Activated naive CD4-positive, alpha-beta T cell treated with anti-CD3 and anti-CD28 coated beads, Interleukin-2, amount 50 U/mL, for 24 hours (primary cell): ENCODE data around the gene SNRPN.
"Not testable (repeated sequence)": the region's sequence is repeated elsewhere in the genome, so short reads cannot be mapped to it uniquely, and the experiment has no call there.

Experiments
- H3K27ac Mint-ChIP-seq: one replicate; pipeline ENCODE4 v1.8.0; 2021; ENCODE audit warnings: mild to moderate bottlenecking, mixed read lengths
- H3K27me3 Mint-ChIP-seq: one replicate; pipeline ENCODE4 v1.8.0; 2021; ENCODE audit warnings: mixed read lengths
- H3K36me3 Mint-ChIP-seq: one replicate; pipeline ENCODE4 v1.8.0; 2021; ENCODE audit warnings: mixed read lengths
- H3K4me1 Mint-ChIP-seq: one replicate; pipeline ENCODE4 v1.8.0; 2021; ENCODE audit warnings: mixed read lengths
- H3K4me3 Mint-ChIP-seq: one replicate; pipeline ENCODE4 v1.8.0; 2021; ENCODE audit warnings: mild to moderate bottlenecking, mixed read lengths
- H3K9me3 Mint-ChIP-seq: one replicate; pipeline ENCODE4 v1.8.0; 2021; ENCODE audit warnings: mixed read lengths

The SNRPN gene

GRCh38 chr15:24955531-24955921, 739 bp downstream of the SNRPN start:
- H3K27me3 Mint-ChIP-seq, result no peaks in the 10 kb centered on the region
- peak overlapping the region; percentile 94 for H3K4me3 Mint-ChIP-seq
- H3K36me3 Mint-ChIP-seq, result peaks cover 10% of the 10 kb centered on the region
- H3K27ac Mint-ChIP-seq, result peak overlapping the region; percentile 95
- no peaks in the 10 kb centered on the region for H3K9me3 Mint-ChIP-seq
- peaks cover 12% of the 10 kb centered on the region for H3K4me1 Mint-ChIP-seq

DNA sequence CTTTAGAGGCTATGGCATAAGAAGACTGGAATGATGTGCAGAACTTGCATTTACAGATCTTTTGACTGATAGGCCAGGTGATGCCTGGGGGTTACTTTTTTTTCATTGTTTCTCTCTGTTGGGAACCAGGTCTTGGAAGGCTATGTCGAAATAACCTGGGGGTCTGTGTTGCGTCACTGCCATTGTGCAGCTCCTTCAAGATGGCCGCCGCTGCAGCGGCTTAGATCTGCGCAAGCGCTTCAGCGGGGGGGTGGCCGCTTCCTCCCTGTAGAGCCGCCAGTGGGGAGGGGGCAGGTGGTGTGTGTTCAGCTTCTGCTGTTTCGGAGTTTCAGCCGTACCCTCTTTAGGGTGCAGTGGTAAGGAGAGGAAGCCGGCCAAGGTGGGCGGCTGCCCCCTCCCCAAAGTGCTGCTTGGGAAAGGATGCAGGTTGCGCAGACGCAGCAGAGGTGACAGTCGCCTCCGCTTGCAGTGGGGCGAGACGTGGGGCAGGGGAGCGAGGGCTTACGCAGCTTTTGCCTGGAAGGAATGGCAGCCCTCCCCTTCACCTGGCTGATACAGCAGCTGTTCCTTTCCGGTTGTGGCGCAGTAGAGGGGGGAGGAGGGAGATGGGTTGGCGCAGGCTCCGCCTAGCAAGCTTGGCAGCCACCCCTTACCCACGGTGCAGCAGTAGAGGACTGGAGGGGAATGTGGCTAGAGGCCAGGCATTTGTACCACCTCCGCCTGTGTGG, 1.5 kb downstream of the SNRPN start:
- Mint-ChIP-seq H3K4me1 (peaks cover 12% of the 10 kb centered on the region), H3K9me3 (no peaks in the 10 kb centered on the region), H3K27me3 (no peaks in the 10 kb centered on the region)

DNA sequence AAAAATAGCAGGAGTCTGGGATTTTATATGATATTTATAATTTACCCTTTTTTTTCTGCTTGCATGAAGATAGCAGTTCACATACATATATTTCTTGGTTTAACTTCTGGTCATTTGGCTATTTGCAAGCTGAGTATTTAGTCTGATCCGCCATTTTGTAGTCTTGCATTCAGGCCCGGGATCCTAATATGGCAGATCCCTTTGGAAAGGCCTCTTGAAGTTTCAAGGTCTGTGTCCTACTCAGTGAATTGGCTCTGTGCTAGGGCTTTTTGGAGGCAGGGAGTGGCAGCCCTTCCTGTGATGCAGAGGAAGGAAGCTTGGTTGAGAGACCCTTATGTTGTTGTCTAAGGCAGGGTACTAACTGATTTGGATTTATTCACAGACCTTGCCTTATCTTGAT, 2.9 kb downstream of the SNRPN start:
- H3K27me3 Mint-ChIP-seq, result no peaks in the 10 kb centered on the region
- H3K4me3 Mint-ChIP-seq, result peak overlapping the region; percentile 30
- no peaks in the 10 kb centered on the region for H3K9me3 Mint-ChIP-seq
- peaks cover 12% of the 10 kb centered on the region for H3K4me1 Mint-ChIP-seq
- peaks cover 14% of the 10 kb centered on the region for H3K36me3 Mint-ChIP-seq
- H3K27ac Mint-ChIP-seq, result peak overlapping the region; percentile 84

More for the DNA sequence above, 1.5 kb downstream of the SNRPN start:
- Mint-ChIP-seq H3K4me3 (peak overlapping the region; percentile 94), H3K36me3 (peaks cover 12% of the 10 kb centered on the region), H3K27ac (peak overlapping the region; percentile 95)

GRCh38 chr15:24961967-24962366, 7.2 kb downstream of the SNRPN start:
- no peak overlapping the region for H3K27ac Mint-ChIP-seq
- no peaks in the 10 kb centered on the region for H3K27me3 Mint-ChIP-seq
- no peak overlapping the region for H3K4me3 Mint-ChIP-seq
- H3K4me1 Mint-ChIP-seq, result peaks cover 10% of the 10 kb centered on the region
- peaks cover 6% of the 10 kb centered on the region for H3K9me3 Mint-ChIP-seq
- H3K36me3 Mint-ChIP-seq, result peaks cover 45% of the 10 kb centered on the region

- H3K27ac Mint-ChIP-seq, result no peak overlapping the region
- H3K27me3 Mint-ChIP-seq, result no peaks in the 10 kb centered on the region
- peaks cover 6% of the 10 kb centered on the region for H3K9me3 Mint-ChIP-seq
- H3K4me1 Mint-ChIP-seq, result peaks cover 2% of the 10 kb centered on the region
- H3K4me3 Mint-ChIP-seq, result no peak overlapping the region
- peaks cover 50% of the 10 kb centered on the region for H3K36me3 Mint-ChIP-seq
Observed at GRCh38 chr15:24962880-24963279, 8.1 kb downstream of the SNRPN start.

GRCh38 chr15:24966364-24967103, 11.7 kb downstream of the SNRPN start:
- Mint-ChIP-seq H3K27ac (no peak overlapping the region), H3K9me3 (peaks cover 6% of the 10 kb centered on the region), H3K4me3 (no peak overlapping the region), H3K4me1 (no peaks in the 10 kb centered on the region), H3K36me3 (peaks cover 56% of the 10 kb centered on the region), H3K27me3 (no peaks in the 10 kb centered on the region)

- H3K36me3 Mint-ChIP-seq, result peaks cover 57% of the 10 kb centered on the region
- H3K4me1 Mint-ChIP-seq, result no peaks in the 10 kb centered on the region
- peaks cover 18% of the 10 kb centered on the region for H3K9me3 Mint-ChIP-seq
- H3K27me3 Mint-ChIP-seq, result no peaks in the 10 kb centered on the region
- no peak overlapping the region for H3K27ac Mint-ChIP-seq
- no peak overlapping the region for H3K4me3 Mint-ChIP-seq
Observed at GRCh38 chr15:24971052-24971451, 16.3 kb downstream of the SNRPN start.

DNA sequence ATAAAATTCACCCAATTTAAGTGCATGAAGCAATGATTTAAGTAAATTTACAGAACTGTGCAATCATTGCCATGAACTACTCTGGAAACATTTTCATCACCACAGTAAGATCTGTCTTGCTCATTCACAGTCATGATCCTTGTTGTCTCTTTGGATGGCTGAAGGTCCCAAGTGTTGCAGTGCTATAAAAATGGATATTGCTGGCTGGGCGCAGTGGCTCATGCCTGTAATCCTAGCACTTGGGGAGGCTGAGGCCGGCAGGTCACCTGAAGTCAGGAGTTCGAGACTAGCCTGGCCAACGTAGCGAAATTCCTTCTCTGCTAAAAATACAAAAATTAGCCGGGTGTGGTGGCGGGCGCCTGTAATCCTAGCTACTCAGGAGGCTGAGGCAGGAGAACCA, 17.0 kb downstream of the SNRPN start:
- no peak overlapping the region for H3K4me3 Mint-ChIP-seq
- H3K27me3 Mint-ChIP-seq, result no peaks in the 10 kb centered on the region
- H3K36me3 Mint-ChIP-seq, result peaks cover 58% of the 10 kb centered on the region
- H3K9me3 Mint-ChIP-seq, result peaks cover 25% of the 10 kb centered on the region
- no peak overlapping the region for H3K27ac Mint-ChIP-seq
- no peaks in the 10 kb centered on the region for H3K4me1 Mint-ChIP-seq

DNA sequence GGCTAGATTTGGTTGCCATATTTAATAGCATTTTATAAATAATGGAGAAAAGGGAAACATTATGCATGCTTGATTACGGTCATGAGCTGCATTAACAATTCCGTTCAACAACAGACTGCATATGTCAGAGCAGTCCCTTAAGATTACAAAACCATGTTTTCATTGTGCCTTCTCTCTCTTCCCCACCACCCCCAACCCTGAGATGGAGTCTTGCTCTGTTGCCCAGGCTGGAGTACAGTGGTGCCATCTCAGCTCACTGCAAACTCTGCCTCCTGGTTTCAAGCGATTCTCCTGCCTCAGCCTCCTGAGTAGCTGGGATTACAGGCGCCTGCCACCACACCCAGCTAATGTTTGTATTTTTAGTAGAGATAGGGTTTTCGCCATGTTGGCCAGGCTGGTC, 17.9 kb downstream of the SNRPN start:
- not testable (repeated sequence) for H3K4me3 Mint-ChIP-seq, H3K4me1 Mint-ChIP-seq, H3K27ac Mint-ChIP-seq, H3K27me3 Mint-ChIP-seq
- Mint-ChIP-seq H3K36me3 (peaks cover 57% of the 10 kb centered on the region), H3K9me3 (peaks cover 27% of the 10 kb centered on the region)

- Mint-ChIP-seq H3K27me3 (no peaks in the 10 kb centered on the region), H3K4me3 (no peak overlapping the region), H3K36me3 (peaks cover 63% of the 10 kb centered on the region)
Observed at GRCh38 chr15:24976932-24977331, 22.1 kb downstream of the SNRPN start.

GRCh38 chr15:24977686-24978085, 22.9 kb downstream of the SNRPN start:
- Mint-ChIP-seq H3K36me3 (peaks cover 64% of the 10 kb centered on the region), H3K4me1 (no peaks in the 10 kb centered on the region), H3K27ac (no peak overlapping the region), H3K27me3 (no peaks in the 10 kb centered on the region), H3K4me3 (no peak overlapping the region), H3K9me3 (peaks cover 37% of the 10 kb centered on the region)

More at GRCh38 chr15:24976932-24977331, 22.1 kb downstream of the SNRPN start:
- H3K27ac Mint-ChIP-seq, result no peak overlapping the region
- no peaks in the 10 kb centered on the region for H3K4me1 Mint-ChIP-seq
- H3K9me3 Mint-ChIP-seq, result peaks cover 37% of the 10 kb centered on the region

- peaks cover 54% of the 10 kb centered on the region for H3K36me3 Mint-ChIP-seq
- H3K27me3 Mint-ChIP-seq, result no peaks in the 10 kb centered on the region
Observed at GRCh38 chr15:24985224-24985623, 30.4 kb downstream of the SNRPN start.

DNA sequence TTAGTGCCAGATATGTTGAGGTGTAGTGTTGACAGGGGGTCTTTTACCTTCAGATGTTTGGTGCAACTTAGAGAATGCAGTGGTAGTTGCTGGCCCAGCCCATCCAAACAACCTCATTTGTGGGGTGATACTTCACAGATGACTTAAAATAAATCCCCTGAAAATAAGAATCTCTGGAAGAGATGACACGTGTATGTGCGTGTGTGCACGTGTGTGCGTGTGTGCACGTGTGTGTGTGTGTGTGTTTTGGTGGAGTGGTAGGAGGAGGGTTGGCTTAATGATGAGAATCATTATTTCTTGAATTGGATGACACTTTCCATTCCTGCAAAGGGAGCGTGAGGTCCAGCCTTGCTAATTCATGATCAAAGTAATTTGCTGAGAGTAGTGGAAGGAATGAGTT, 31.9 kb downstream of the SNRPN start:
- Mint-ChIP-seq H3K9me3 (peaks cover 21% of the 10 kb centered on the region), H3K27ac (no peak overlapping the region), H3K4me1 (no peaks in the 10 kb centered on the region), H3K4me3 (no peak overlapping the region), H3K36me3 (peaks cover 54% of the 10 kb centered on the region), H3K27me3 (no peaks in the 10 kb centered on the region)

More at GRCh38 chr15:24985224-24985623, 30.4 kb downstream of the SNRPN start:
- no peak overlapping the region for H3K4me3 Mint-ChIP-seq
- no peaks in the 10 kb centered on the region for H3K4me1 Mint-ChIP-seq
- H3K27ac Mint-ChIP-seq, result no peak overlapping the region
- peaks cover 21% of the 10 kb centered on the region for H3K9me3 Mint-ChIP-seq

DNA sequence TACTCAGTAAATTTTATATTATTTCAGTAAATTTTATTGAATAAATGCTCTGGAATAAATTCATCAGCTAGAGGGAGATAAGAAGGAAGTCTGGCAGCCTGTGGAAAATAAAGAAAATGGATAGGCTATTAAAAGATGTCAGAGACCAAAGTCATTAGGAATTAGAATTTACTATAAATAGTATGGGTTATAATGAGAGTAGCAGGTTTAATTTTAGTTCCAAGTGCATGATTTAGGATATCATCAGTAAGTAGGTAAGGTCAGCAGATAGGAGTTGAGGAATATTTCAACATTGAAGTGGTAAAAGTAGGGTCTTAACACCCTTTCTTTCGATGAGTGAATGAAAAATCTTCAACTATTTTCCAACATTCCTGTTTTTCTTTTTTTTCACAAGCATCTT, 64.6 kb downstream of the SNRPN start:
- H3K4me3 Mint-ChIP-seq, result no peak overlapping the region
- peaks cover 38% of the 10 kb centered on the region for H3K9me3 Mint-ChIP-seq
- no peak overlapping the region for H3K27ac Mint-ChIP-seq
- H3K27me3 Mint-ChIP-seq, result no peaks in the 10 kb centered on the region
- H3K4me1 Mint-ChIP-seq, result no peaks in the 10 kb centered on the region
- peaks cover 35% of the 10 kb centered on the region for H3K36me3 Mint-ChIP-seq

- Mint-ChIP-seq H3K27ac (no peak overlapping the region), H3K4me3 (no peak overlapping the region), H3K36me3 (peaks cover 47% of the 10 kb centered on the region), H3K27me3 (no peaks in the 10 kb centered on the region), H3K9me3 (peaks cover 52% of the 10 kb centered on the region), H3K4me1 (no peaks in the 10 kb centered on the region)
Observed at GRCh38 chr15:25022233-25022632, 67.4 kb downstream of the SNRPN start.
